K562 (cell line): ENCODE data around the gene HIVEP1. TPM values are rescaled to one million over a fixed set of nuclear protein-coding genes. Genes with fewer than 3 reads are reported as not detected.

Source experiments
- ATF4 ChIP-seq: fragments of 450-650 bp; formaldehyde crosslinking; IDR thresholded peaks from 2 replicates; pipeline ENCODE4 v1.4.0; 2022; ENCODE audit warnings: mild to moderate bottlenecking, moderate library complexity
- CREB1 ChIP-seq, 2 experiments: sonication (generic) in 1 of 2; formaldehyde crosslinking in 1 of 2; IDR thresholded peaks; 2 replicates each; pipeline versions ENCODE4 v1.6.1 to v1.8.0; 2012 to 2022; ENCODE audit warnings: inconsistent platforms in 1 of 2, mild to moderate bottlenecking in 1 of 2, missing genetic modification reagents in 1 of 2, moderate library complexity in 1 of 2
- CREM ChIP-seq: IDR thresholded peaks from 2 replicates; pipeline ENCODE4 v1.6.1; 2014; ENCODE audit warnings: antibody characterized with exemption, low read depth
- EGR1 ChIP-seq: fragments of 450-650 bp; conservative IDR thresholded peaks from 2 replicates; pipeline ENCODE4 v1.6.1; 2017; ENCODE audit warnings: mild to moderate bottlenecking
- ERF ChIP-seq: fragments of 450-650 bp; formaldehyde crosslinking; IDR thresholded peaks from 2 replicates; pipeline ENCODE4 v1.4.0; 2020; ENCODE audit warnings: mild to moderate bottlenecking, mixed read lengths
- FOXA1 ChIP-seq: fragments of 450-650 bp; IDR thresholded peaks from 2 replicates; pipeline ENCODE4 v1.6.1; 2016; ENCODE audit warnings: mild to moderate bottlenecking, borderline replicate concordance
- ID3 ChIP-seq, 2 experiments: fragments of 250-450 bp in 1 of 2; fragments of 450-650 bp in 1 of 2; sonication (Bioruptor Pico) in 1 of 2; IDR thresholded peaks; 2 replicates each; pipeline versions ENCODE4 v1.6.1 to v1.8.0; 2016 to 2021; ENCODE audit warnings: mild to moderate bottlenecking in 2 of 2, moderate library complexity in 2 of 2, missing compliant biosample characterization in 1 of 2, missing genetic modification characterization in 1 of 2
- KAT2B ChIP-seq: IDR thresholded peaks from one replicate; pipeline ENCODE4 v1.6.1; 2012; ENCODE audit warnings: low read depth, mild to moderate bottlenecking, control low read depth, inconsistent platforms, low read length, moderate library complexity
- MGA ChIP-seq: fragments of 450-650 bp; IDR thresholded peaks from 2 replicates; pipeline ENCODE4 v1.6.1; 2016; ENCODE audit warnings: mild to moderate bottlenecking, moderate library complexity
- NCOA6 ChIP-seq: fragments of 450-650 bp; IDR thresholded peaks from 2 replicates; pipeline ENCODE4 v1.6.1; 2017; ENCODE audit warnings: mild to moderate bottlenecking
- RAD21 ChIP-seq, 2 experiments: fragments of 250-450 bp in 1 of 2; fragments of 450-650 bp in 1 of 2; sonication (Bioruptor Pico) in 1 of 2; formaldehyde crosslinking in 1 of 2; IDR thresholded peaks in 1 of 2; conservative IDR thresholded peaks in 1 of 2; 2 replicates each; pipeline versions ENCODE4 v1.4.0 to v1.8.0; 2020 to 2022; ENCODE audit warnings: mild to moderate bottlenecking in 2 of 2, moderate library complexity in 1 of 2
- SRSF7 ChIP-seq: fragments of 200-400 bp; formaldehyde crosslinking; optimal IDR thresholded peaks from 2 replicates; pipeline ENCODE3; 2017; ENCODE audit warnings: mild to moderate bottlenecking, low read depth, low read length
- USF2 ChIP-seq: sonication (generic); formaldehyde crosslinking; IDR thresholded peaks from 2 replicates; pipeline ENCODE4 v1.5.0; 2020; ENCODE audit warnings: missing genetic modification reagents
- polyA plus RNA-seq, 8 experiments: library from polyadenylated mRNA; depleted of rRNA in 4 of 8; stranded (reverse) in 5 of 8; unstranded in 3 of 8; fragments of >200 nt; fragmentation: Nextera tagmentation in 2 of 8; fragmentation: Illumina TruSeq in 1 of 8; extraction: Ambion mirVana in 2 of 8; extraction: Trizol in 1 of 8; gene quantifications; 2 replicates each; pipeline versions ENCODE4 v1.2.1 to v1.2.3, GENCODE V29; 2011 to 2014; ENCODE audit warnings: inconsistent platforms in 1 of 8, missing spikeins in 1 of 8
- total RNA-seq, 7 experiments: library from RNA; depleted of rRNA in 6 of 7; stranded (reverse); fragments of >200 nt in 6 of 7; fragmentation: Illumina TruSeq in 2 of 7; extraction: Trizol in 2 of 7; gene quantifications; 2 replicates each; pipeline versions ENCODE4 v1.2.1 to v1.2.3, GENCODE V29; 2011 to 2021; ENCODE audit warnings: low replicate concordance in 1 of 7

Gene HIVEP1
- total and polyA plus RNA-seq, 9 of the 15 experiments (the other 6 are each of a cell fraction or from before 2014, with no cell fraction given), result 6.0 to 33.3 (median 21.7) TPM

- TF ChIP-seq RAD21 (CRISPR knock-in tag; conservative IDR thresholded peaks at IDR 0.05 in 1 of 2, IDR thresholded peaks at IDR 0.05 in 1 of 2), result no peak
- no peak for TF ChIP-seq KAT2B
- no peak for TF ChIP-seq MGA
- TF ChIP-seq ERF, result no peak
- TF ChIP-seq NCOA6, result no peak
- peak; percentile 91 for TF ChIP-seq EGR1
- TF ChIP-seq CREB1 (IDR thresholded peaks at IDR 0.05), result 0 out of 2 replicates have a peak, but pooled peaks have one; percentile 68
- peak; percentile 70 for TF ChIP-seq CREB1 (CRISPR knock-in tag; IDR thresholded peaks at IDR 0.05)
- no peak for TF ChIP-seq FOXA1
- no peak for TF ChIP-seq ATF4 (CRISPR knock-in tag)
- TF ChIP-seq SRSF7, result no peak
- peak; percentile 91 for TF ChIP-seq CREM
- no peak for TF ChIP-seq ID3 (CRISPR knock-in tag; IDR thresholded peaks at IDR 0.05)
- no peak for TF ChIP-seq ID3 (tag; IDR thresholded peaks at IDR 0.05)
- peak; percentile 81 for TF ChIP-seq USF2 (CRISPR knock-in tag)
These were observed 655 bp upstream of the HIVEP1 start (continued) for GRCh38 chr6:12011276-12012037.
